Activated T-helper 2 cell treated with anti-CD3 and anti-CD28 coated beads, Interferon-gamma antibody, Interleukin-2, Interleukin-4, amounts not matched to agents 10 μg/mL and 5 μg/mL and 100 μg/mL, durations not matched to agents 14 hours and 24 hours and 36 hours (primary cell): ENCODE measurements around the gene SHC3. TPM values are rescaled to one million over a fixed set of nuclear protein-coding genes. Genes with fewer than 3 reads are reported as not detected.

Experiments
- DNase-seq: peaks from one replicate; pipeline ENCODE4 v3.0.0; 2021; ENCODE audit warnings: low spot score
- H3K27ac Mint-ChIP-seq: one replicate; pipeline ENCODE4 v1.8.0; 2021; ENCODE audit warnings: mixed read lengths
- H3K27me3 Mint-ChIP-seq: one replicate; pipeline ENCODE4 v1.8.0; 2021; ENCODE audit warnings: low read depth, mixed read lengths
- H3K36me3 Mint-ChIP-seq: one replicate; pipeline ENCODE4 v1.8.0; 2021; ENCODE audit warnings: low read depth, mixed read lengths
- H3K4me1 Mint-ChIP-seq: one replicate; pipeline ENCODE4 v1.8.0; 2021; ENCODE audit warnings: low read depth, mixed read lengths
- H3K4me3 Mint-ChIP-seq: one replicate; pipeline ENCODE4 v1.8.0; 2021; ENCODE audit warnings: low read depth, mild to moderate bottlenecking, moderate library complexity, mixed read lengths
- H3K9me3 Mint-ChIP-seq: one replicate; pipeline ENCODE4 v1.8.0; 2021; ENCODE audit warnings: mixed read lengths
- intact Hi-C: fragments of 100-400 bp; cut with micrococcal nuclease; formaldehyde crosslinking; loops from one replicate; pipeline ENCODE4 v1.15.1; 2023
- total RNA-seq: library from RNA; stranded (reverse); gene quantifications from 2 replicates; pipeline ENCODE4 v1.2.3, GENCODE V29; 2022

Gene SHC3
- total RNA-seq, 1 donor from 2014 or later = not detected

DNA sequence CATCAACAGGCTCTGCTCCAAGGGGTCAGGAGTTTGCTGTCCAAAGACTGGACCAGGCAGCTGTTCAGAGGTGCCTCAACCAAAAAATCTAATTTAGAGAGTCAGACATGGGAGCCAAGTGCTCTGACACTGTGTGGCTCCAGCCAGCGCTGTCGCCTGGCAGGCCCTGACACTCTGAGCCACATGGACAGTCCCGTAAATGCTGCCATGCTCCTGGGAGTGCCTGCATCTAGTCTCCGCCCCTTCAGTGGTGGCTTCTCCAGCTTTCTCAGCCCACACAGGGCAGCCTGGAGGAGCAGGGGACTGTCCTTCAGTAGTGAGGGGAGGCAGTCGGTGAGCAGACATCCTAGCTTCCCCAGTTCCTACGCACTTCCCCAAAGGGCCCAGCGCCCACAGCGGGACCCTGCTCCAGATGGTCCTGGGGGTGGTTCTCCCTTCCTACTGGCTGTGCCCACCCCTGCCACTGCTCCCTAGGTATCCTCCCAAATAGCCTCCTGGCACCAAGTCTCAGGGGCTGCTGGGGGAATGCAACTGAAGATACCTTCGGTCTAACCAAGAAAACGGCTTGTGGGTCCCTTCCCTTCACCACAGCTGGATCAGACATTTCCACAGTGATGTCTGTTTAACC, 72.3 kb downstream of the SHC3 start:
- Mint-ChIP-seq H3K36me3 (no peaks in the 10 kb centered on the region), H3K27ac (no peak overlapping the region), H3K27me3 (peaks cover 20% of the 10 kb centered on the region), H3K9me3 (no peaks in the 10 kb centered on the region), H3K4me1 (no peaks in the 10 kb centered on the region), H3K4me3 (no peak overlapping the region)
- intact Hi-C loops = no loop called here
- no peak for DNase-seq

DNA sequence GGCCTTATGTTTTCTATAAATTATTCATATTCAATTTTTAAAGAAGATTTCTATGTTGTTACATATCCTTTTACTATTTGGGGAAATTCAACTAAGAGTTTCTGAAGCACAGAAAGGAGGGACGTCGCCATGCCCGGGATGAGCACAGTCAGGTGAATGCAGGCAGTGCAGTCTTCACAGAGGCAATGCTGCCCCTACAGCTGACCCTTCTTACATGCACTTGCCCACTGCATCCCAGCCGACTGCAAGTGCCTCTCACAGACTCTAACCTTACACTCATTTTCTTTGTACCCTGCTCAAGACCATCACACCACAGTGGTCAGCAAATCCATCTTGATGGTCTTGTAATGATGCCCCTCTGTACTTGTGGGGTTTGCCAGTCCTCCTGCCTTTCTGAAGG, 73.8 kb downstream of the SHC3 start:
- no peak overlapping the region for H3K4me3 Mint-ChIP-seq
- H3K9me3 Mint-ChIP-seq = no peaks in the 10 kb centered on the region
- no peaks in the 10 kb centered on the region for H3K36me3 Mint-ChIP-seq
- H3K27me3 Mint-ChIP-seq = peaks cover 15% of the 10 kb centered on the region
- intact Hi-C loops = no loop called here
- H3K27ac Mint-ChIP-seq = no peak overlapping the region
- no peaks in the 10 kb centered on the region for H3K4me1 Mint-ChIP-seq
- no peak for DNase-seq

DNA sequence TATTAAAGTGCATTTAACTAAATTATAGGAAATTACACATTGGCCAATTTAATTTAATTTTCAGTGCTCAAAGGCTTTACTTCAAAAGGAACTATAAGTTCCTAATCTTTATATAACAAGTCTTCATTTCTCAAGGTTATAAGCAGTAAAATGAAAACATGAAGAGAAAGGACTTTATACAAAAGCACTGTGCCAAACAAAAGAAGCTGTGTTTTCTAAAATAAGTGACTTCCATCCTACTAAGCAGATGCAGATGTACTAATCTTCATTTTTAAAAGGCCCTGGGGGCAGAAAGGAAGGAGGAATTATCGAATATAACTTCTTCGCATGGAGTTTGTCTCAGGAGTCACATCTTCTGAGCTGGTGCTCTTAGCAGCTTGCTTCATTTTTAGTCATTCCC, 81.4 kb downstream of the SHC3 start:
- no peaks in the 10 kb centered on the region for H3K4me1 Mint-ChIP-seq
- no peaks in the 10 kb centered on the region for H3K9me3 Mint-ChIP-seq
- H3K27me3 Mint-ChIP-seq = peaks cover 9% of the 10 kb centered on the region
- H3K27ac Mint-ChIP-seq = no peak overlapping the region
- H3K36me3 Mint-ChIP-seq = no peaks in the 10 kb centered on the region
- DNase-seq = no peak
- no peak overlapping the region for H3K4me3 Mint-ChIP-seq
- intact Hi-C loops = no loop called here

DNA sequence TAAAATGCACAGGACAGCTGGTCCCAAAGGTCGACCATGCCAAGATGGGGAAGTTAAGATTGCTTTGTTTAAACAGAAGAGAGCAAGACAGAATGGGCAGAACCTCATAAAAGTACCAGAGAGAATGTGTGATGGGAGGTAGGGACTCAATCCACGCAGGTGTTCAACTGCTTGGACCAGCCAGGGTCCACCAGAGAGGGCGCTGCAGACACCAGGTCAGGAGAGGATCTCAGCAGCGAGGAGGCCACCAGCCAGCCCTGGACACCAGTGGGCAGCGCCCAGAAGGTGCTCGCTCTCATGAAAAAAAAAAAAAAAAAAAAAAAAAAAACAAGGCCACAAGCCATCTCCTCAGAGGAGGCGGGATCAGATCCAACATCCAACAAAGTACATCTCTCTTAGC, 81.8 kb downstream of the SHC3 start:
- Mint-ChIP-seq H3K4me3 (no peak overlapping the region), H3K27ac (no peak overlapping the region), H3K4me1 (no peaks in the 10 kb centered on the region), H3K27me3 (peaks cover 7% of the 10 kb centered on the region), H3K36me3 (no peaks in the 10 kb centered on the region), H3K9me3 (no peaks in the 10 kb centered on the region)
- DNase-seq = no peak
- intact Hi-C loops = no loop called here

DNA sequence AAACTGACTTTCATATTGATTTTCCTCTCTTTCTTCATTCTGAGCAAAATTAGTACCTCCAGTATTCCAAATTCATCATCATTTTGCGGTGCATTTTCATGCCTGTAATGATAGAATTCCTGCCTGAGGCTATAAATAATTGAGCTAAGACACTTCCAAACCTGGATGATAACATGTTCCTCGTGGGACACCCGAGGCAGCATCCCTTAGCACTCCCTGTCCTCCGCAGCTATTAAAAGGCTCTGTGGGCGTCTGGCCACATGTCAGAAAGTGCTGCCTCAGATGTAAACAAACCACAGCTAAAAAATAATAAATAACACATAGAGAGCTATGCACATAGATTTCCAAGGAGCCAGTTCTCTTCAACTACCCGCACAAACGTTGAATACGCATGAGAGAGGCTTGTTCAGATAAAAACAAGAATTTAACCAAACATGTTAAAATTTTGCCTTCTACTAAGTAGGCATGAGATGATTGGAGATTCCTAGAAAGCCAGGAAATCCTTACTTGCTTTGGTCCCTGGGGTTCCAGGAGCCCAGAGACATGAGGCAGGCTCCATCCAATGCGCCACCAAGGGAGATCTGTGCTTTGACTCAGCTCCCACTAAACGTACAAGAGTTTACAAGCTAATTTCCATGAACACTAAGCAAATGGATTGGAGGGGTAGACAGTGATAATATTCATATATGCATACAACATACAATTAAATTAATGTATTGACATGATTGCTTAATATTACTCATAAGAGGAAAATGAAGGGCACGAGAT, 82.7 kb downstream of the SHC3 start:
- H3K4me1 Mint-ChIP-seq = no peaks in the 10 kb centered on the region
- no peak overlapping the region for H3K4me3 Mint-ChIP-seq
- no peak for DNase-seq
- H3K9me3 Mint-ChIP-seq = no peaks in the 10 kb centered on the region
- no peaks in the 10 kb centered on the region for H3K36me3 Mint-ChIP-seq
- intact Hi-C loops = no loop called here
- H3K27me3 Mint-ChIP-seq = peaks cover 5% of the 10 kb centered on the region
- H3K27ac Mint-ChIP-seq = no peak overlapping the region

DNA sequence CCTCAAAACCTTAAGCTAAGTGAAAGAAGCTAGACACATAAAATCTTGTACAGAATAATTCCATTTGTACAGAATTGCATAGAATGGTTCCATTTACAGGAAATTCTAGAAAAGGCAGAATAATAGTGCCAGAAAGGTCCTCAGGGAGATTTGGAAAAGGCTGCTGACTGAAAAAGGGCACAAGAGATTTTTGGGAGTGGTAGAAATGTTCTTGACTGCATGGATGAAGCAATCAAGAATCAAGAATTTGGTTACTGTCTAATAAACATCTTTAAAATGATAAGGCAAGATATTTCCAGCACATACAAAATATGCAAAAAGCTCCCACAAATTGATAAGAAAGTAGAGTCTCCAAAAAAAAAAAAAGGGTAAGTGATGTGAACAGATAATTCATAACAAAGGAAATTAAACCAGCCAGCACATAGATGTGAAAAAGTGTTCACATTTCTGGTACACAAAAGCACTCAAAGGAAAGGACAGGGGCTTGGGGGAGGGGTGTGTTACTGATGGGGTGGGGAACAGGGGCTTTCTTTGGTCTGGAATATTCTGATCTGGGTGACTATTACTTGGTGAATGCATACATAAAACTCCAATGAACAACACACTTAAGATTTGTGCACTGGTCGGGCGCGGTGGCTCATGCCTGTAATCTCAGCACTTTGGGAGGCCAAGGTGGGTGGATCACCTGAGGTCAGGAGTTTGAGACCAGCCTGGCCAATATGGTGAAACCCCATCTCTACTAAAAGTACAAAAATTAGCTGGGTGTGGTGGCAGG, 85.2 kb downstream of the SHC3 start:
- H3K4me3 Mint-ChIP-seq = no peak overlapping the region
- H3K27ac Mint-ChIP-seq = no peak overlapping the region
- DNase-seq = no peak
- no peaks in the 10 kb centered on the region for H3K36me3 Mint-ChIP-seq
- peaks cover 9% of the 10 kb centered on the region for H3K27me3 Mint-ChIP-seq
- no peaks in the 10 kb centered on the region for H3K4me1 Mint-ChIP-seq
- intact Hi-C loops = no loop called here
- no peaks in the 10 kb centered on the region for H3K9me3 Mint-ChIP-seq

DNA sequence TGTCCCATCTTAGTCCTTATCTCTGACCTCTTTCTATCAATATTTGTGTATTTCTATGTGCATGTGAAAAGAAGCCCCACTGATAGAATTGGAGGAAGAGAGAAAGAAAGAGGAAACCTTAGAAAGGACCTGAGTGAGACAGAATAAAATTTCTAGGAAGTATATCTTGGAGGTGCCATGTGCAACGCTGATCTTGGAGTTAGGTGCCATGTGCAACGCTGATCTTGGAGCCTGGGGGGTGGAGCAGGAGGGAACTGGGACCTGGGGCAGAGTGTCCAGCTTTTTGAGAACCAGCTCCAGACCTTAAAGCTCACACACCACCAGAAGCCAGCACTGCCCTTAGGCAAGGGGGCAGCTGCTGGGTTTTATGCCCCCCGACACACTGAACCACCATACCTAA, 89.4 kb downstream of the SHC3 start:
- no peaks in the 10 kb centered on the region for H3K9me3 Mint-ChIP-seq
- intact Hi-C loops = no loop called here

DNA sequence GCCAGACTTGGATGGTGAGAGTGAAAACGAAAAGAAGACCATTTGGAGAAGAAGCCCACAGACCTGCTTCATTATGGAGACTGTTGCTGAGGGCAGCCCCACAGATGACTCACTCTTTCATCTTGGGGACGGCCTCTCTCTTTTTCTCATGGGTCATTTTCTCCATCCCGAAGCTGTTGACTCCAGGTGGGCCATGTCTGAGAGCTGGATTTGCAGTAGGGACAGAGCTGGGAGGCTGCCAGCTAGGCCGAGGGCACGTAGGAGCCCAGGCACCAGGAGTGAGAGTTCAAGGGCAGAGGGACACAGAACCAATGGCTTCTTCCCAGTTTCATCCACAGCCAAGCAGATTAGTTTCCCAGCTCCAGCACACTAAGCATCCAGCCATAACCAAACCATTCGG, 95.0 kb downstream of the SHC3 start:
- Mint-ChIP-seq H3K36me3 (no peaks in the 10 kb centered on the region), H3K9me3 (no peaks in the 10 kb centered on the region), H3K27ac (no peak overlapping the region), H3K4me3 (no peak overlapping the region), H3K4me1 (no peaks in the 10 kb centered on the region), H3K27me3 (peaks cover 11% of the 10 kb centered on the region)
- no peak for DNase-seq
- intact Hi-C loops = no loop called here

More for the DNA sequence above, 89.4 kb downstream of the SHC3 start:
- peaks cover 9% of the 10 kb centered on the region for H3K27me3 Mint-ChIP-seq
- DNase-seq = no peak
- no peak overlapping the region for H3K27ac Mint-ChIP-seq
- H3K4me3 Mint-ChIP-seq = no peak overlapping the region
- H3K4me1 Mint-ChIP-seq = no peaks in the 10 kb centered on the region
- no peaks in the 10 kb centered on the region for H3K36me3 Mint-ChIP-seq

DNA sequence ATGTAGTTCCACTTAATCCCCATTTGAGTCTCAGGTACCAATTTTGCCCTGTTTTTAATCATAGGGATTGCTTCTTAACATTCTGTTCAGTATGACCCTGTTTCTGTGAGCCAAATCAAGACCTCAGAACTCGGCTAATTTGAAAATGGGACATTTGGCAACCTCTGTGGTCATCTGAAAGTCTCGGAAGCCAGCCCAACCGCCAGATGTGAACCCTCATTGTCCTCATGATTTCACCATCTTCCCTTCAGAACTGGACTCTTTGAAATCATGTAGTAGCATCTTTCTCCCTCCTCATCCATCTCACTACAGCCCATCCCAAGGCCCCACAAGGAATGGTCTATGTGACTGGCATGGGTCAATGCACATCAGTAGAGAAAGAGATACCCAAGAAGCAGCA, 98.4 kb downstream of the SHC3 start:
- Mint-ChIP-seq H3K36me3 (no peaks in the 10 kb centered on the region), H3K4me3 (no peak overlapping the region), H3K27me3 (peaks cover 22% of the 10 kb centered on the region), H3K27ac (no peak overlapping the region), H3K4me1 (no peaks in the 10 kb centered on the region), H3K9me3 (no peaks in the 10 kb centered on the region)
- intact Hi-C loops = no loop called here
- no peak for DNase-seq

DNA sequence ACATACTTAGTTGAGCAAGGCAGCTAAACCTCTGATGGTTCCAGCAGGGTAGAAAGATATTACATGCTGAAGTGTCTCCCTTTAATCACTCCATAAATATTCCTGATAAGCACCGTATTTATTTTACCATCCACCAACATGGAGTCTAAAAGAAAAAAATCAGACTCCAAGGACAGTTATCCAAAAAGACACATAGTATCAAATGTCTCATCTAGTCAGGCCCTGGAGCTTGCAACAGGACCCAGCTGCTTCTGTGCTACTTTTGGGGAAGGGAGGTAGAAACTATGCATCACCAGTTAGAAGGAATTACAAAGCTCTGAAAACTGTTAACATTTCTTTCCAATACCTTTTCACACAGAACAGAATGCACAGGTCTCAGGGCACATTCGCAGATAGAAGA, 99.2 kb downstream of the SHC3 start:
- H3K27me3 Mint-ChIP-seq = peaks cover 22% of the 10 kb centered on the region
- no peak overlapping the region for H3K4me3 Mint-ChIP-seq
- no peaks in the 10 kb centered on the region for H3K4me1 Mint-ChIP-seq
- no peaks in the 10 kb centered on the region for H3K9me3 Mint-ChIP-seq
- intact Hi-C loops = no loop called here
- no peak overlapping the region for H3K27ac Mint-ChIP-seq
- no peak for DNase-seq
- H3K36me3 Mint-ChIP-seq = no peaks in the 10 kb centered on the region

DNA sequence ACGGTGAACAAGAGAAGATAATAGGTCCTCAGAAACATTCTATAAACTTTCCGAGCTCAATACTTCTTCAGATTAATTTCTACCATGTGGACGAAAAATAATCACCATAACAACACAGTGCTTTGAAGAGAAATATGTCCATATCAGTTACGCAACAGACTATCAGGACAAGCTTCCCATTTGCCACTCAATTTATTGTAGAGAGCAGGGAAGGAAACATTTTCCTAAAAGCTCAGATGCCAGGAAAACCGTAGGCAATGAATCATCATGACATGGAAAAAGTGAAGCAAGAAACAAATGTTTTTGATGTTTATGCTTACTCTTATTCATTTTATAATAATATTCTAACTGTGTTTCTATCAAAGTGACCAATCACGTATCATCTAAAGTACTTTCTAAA, 99.8 kb downstream of the SHC3 start:
- DNase-seq = no peak
- H3K27ac Mint-ChIP-seq = no peak overlapping the region
- intact Hi-C loops = no loop called here
- H3K4me1 Mint-ChIP-seq = no peaks in the 10 kb centered on the region
- no peaks in the 10 kb centered on the region for H3K36me3 Mint-ChIP-seq
- no peak overlapping the region for H3K4me3 Mint-ChIP-seq
- H3K27me3 Mint-ChIP-seq = peaks cover 22% of the 10 kb centered on the region
- H3K9me3 Mint-ChIP-seq = no peaks in the 10 kb centered on the region

DNA sequence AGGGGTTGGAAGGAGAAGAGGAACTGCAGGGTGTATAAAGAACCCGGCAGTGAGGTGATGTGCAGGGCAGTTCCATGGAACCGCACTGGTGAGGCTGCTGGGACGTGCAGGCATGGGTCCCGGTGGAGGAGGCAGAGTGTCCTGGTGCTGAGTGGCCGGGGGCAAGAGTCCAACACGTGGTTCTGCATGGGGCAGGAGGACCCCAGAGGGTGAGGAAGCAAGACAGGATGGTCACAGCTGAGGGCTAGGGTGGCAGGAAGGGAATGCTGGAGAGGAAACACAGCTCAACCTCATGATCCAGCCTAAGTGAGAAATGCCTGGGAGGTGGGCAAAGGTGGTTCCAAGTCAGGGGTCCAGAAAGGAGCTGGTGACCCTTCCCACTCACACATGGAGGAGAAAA, 100.2 kb downstream of the SHC3 start:
- DNase-seq = no peak
- Mint-ChIP-seq H3K4me3 (no peak overlapping the region), H3K36me3 (no peaks in the 10 kb centered on the region), H3K27ac (no peak overlapping the region), H3K27me3 (peaks cover 19% of the 10 kb centered on the region), H3K9me3 (no peaks in the 10 kb centered on the region), H3K4me1 (no peaks in the 10 kb centered on the region)
- intact Hi-C loops = no loop called here

DNA sequence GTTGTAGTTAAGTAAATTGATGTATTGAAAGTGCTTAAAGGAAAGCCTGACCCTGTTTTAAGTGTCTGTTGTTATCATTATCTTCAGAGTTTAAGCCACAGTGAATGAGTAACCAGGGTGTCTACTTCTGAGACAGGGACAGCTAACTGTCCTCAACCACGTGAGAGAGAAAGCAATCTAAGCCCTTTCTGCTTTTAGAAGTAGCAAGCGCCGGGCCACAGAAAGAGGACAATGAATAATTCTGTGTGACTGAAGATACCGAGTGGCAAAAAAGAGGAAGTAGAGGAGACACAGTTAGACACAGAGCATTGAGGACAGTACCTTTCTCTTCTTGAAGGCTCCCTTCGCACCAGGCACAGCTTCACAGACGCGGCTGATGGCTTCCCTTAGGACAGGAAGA, 101.1 kb downstream of the SHC3 start:
- no peak overlapping the region for H3K27ac Mint-ChIP-seq
- no peak for DNase-seq
- H3K9me3 Mint-ChIP-seq = no peaks in the 10 kb centered on the region
- H3K4me1 Mint-ChIP-seq = no peaks in the 10 kb centered on the region
- no peak overlapping the region for H3K4me3 Mint-ChIP-seq
- peaks cover 20% of the 10 kb centered on the region for H3K27me3 Mint-ChIP-seq
- H3K36me3 Mint-ChIP-seq = no peaks in the 10 kb centered on the region
- intact Hi-C loops = no loop called here
